Parathyroid adenoma (tissue), 2 donors: ENCODE measurements around the gene TPD52L1.

ENCODE experiments used
- H2AFZ ChIP-seq: fragments of 300-600 bp; sonication (generic); one replicate; pipeline ENCODE4 v1.7.0; 2017; ENCODE audit warnings: antibody characterized with exemption, mild to moderate bottlenecking
- H3K27ac ChIP-seq: fragments of 300-600 bp; sonication (generic); one replicate; pipeline ENCODE4 v1.7.0; 2017
- H3K27me3 ChIP-seq: fragments of 300-600 bp; sonication (generic); one replicate; pipeline ENCODE4 v1.7.0; 2017; ENCODE audit warnings: low read length; ENCODE audit not compliant: control insufficient read depth, insufficient read depth
- H3K36me3 ChIP-seq: fragments of 300-600 bp; sonication (generic); one replicate; pipeline ENCODE4 v1.7.0; 2017; ENCODE audit warnings: low read length; ENCODE audit not compliant: control insufficient read depth, insufficient read depth
- H3K4me1 ChIP-seq: fragments of 300-600 bp; sonication (generic); one replicate; pipeline ENCODE4 v1.7.0; 2017; ENCODE audit warnings: control low read depth
- H3K4me2 ChIP-seq: fragments of 300-600 bp; sonication (generic); one replicate; pipeline ENCODE4 v1.7.0; 2017; ENCODE audit warnings: low read length
- H3K4me3 ChIP-seq: fragments of 300-600 bp; sonication (generic); one replicate; pipeline ENCODE4 v1.7.0; 2017; ENCODE audit warnings: low read depth, low read length
- H3K79me2 ChIP-seq: fragments of 300-600 bp; sonication (generic); one replicate; pipeline ENCODE4 v1.7.0; 2017; ENCODE audit warnings: control low read depth
- H3K9ac ChIP-seq: fragments of 300-600 bp; sonication (generic); one replicate; pipeline ENCODE4 v1.7.0; 2017; ENCODE audit warnings: mild to moderate bottlenecking
- H3K9me3 ChIP-seq: fragments of 300-600 bp; sonication (generic); one replicate; pipeline ENCODE4 v1.7.0; 2017; ENCODE audit warnings: low read length; ENCODE audit not compliant: control insufficient read depth
- TF ChIP-seq, protein P1 (sequence below): fragments of 300-600 bp; sonication (generic); IDR thresholded peaks from one replicate; pipeline ENCODE4 v1.7.0; 2017; ENCODE audit warnings: antibody characterized with exemption, mild to moderate bottlenecking
- donor health status: primary hyperparathyroidism.

The TPD52L1 gene

DNA sequence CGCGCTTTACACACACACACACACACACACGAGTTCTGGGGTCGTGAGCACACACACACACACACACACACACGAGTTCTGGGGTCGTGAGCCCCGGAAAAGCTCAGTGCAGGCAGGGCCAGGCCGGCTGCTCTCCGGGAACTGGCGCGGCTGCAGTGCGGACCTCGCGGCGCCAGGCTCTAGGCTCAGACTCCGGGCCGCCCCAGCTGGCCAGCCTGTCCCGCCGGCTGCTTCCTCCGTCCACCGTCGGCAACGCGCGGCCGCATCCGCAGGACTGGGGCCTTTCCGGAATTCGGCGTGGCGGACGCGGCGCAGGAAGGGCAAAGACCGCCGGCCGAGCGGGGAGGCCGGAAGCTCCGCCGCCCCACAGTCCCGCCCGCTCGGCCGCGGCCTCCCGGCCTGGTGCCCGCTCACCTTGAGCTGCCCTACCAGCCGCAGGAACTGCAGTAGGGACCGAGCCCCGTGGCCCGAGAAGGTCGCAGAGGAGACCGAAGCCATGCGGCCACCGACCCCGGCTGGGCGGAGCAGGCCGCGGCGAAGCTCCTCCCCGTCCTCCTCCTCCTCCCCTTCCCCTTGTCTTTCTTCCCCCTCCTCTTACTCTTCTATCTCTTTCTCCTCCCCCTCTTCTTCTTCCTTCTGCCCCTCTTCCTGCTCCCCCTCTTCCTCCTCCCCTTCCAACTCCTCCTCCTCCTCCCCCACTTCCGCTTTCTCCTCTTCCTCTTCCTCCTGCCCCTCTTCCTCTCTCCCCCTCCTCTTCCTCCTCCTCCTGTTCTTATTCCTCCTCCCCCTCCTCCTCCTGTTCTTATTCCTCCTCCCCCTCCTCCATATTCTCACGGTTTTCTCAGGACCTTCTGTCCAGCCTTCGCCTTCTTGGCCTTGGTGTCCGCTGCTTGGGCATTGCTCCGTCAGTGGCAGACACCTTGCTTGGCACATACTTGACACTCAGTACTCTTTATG is 148.1 kb downstream of the TPD52L1 start, which contains the start of gene HDDC2:
Gene HDDC2, minus strand, starts transcription at position 533 of the 957 bp plus-strand sequence. Its CDS starts 35 bp downstream, at position 498.
- H3K27me3 ChIP-seq, result no peaks in the 10 kb centered on the region
- peaks cover 2% of the 10 kb centered on the region for H3K79me2 ChIP-seq
- H2AFZ ChIP-seq, result peak within 1 kb of the TSS; percentile 97
- peak within 1 kb of the TSS; percentile 83 for H3K4me3 ChIP-seq
- H3K4me1 ChIP-seq, result no peaks in the 10 kb centered on the region
- no peaks in the 10 kb centered on the region for H3K9me3 ChIP-seq
- TF ChIP-seq, protein P1, sequence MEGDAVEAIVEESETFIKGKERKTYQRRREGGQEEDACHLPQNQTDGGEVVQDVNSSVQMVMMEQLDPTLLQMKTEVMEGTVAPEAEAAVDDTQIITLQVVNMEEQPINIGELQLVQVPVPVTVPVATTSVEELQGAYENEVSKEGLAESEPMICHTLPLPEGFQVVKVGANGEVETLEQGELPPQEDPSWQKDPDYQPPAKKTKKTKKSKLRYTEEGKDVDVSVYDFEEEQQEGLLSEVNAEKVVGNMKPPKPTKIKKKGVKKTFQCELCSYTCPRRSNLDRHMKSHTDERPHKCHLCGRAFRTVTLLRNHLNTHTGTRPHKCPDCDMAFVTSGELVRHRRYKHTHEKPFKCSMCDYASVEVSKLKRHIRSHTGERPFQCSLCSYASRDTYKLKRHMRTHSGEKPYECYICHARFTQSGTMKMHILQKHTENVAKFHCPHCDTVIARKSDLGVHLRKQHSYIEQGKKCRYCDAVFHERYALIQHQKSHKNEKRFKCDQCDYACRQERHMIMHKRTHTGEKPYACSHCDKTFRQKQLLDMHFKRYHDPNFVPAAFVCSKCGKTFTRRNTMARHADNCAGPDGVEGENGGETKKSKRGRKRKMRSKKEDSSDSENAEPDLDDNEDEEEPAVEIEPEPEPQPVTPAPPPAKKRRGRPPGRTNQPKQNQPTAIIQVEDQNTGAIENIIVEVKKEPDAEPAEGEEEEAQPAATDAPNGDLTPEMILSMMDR, result no peak
- H3K36me3 ChIP-seq, result no peaks in the 10 kb centered on the region
- H3K9ac ChIP-seq, result peak within 1 kb of the TSS; percentile 82
- H3K27ac ChIP-seq, result peak within 1 kb of the TSS; percentile 87
- peak within 1 kb of the TSS; percentile 86 for H3K4me2 ChIP-seq

DNA sequence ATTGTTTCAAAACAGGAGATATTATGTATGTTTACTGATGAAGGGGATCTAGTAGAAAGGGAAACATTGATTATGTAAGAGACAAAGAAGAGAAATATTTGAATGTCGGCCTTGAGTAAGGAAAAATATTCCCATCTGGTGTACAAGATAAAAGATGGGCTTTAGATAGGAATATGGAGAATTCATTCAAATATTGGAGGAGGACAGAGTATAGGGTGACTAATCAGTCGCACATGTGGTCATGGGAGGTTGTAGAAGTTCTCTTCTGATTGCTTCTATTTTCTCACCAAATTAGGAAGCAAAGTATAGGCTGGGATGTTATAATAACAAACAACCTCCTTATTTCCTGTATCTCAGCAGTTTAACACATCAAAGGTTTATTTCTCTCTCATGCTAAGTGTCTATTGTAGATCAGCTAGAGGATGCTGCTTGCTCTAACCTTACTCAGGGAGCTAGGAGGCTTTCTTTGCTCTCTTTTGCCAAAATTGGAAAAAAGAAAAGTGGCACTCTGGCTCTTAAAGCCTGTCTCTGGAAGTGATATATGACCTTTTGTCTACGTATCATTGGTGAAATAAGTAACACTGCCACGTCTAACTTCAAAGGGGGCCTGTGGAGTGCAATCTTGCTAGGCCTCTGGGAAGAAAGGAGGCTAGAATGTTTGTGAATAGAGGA is 149.4 kb downstream of the TPD52L1 start:
- peak overlapping the region; percentile 10 for H2AFZ ChIP-seq
- H3K4me2 ChIP-seq, result no peak overlapping the region
- no peak overlapping the region for H3K4me3 ChIP-seq
- H3K27ac ChIP-seq, result peak overlapping the region; percentile 87
- no peaks in the 10 kb centered on the region for H3K9me3 ChIP-seq
- H3K27me3 ChIP-seq, result no peaks in the 10 kb centered on the region
- H3K36me3 ChIP-seq, result no peaks in the 10 kb centered on the region
- peaks cover 7% of the 10 kb centered on the region for H3K4me1 ChIP-seq
- H3K79me2 ChIP-seq, result peaks cover 2% of the 10 kb centered on the region
- TF ChIP-seq, protein P1, result no peak
- no peak overlapping the region for H3K9ac ChIP-seq

DNA sequence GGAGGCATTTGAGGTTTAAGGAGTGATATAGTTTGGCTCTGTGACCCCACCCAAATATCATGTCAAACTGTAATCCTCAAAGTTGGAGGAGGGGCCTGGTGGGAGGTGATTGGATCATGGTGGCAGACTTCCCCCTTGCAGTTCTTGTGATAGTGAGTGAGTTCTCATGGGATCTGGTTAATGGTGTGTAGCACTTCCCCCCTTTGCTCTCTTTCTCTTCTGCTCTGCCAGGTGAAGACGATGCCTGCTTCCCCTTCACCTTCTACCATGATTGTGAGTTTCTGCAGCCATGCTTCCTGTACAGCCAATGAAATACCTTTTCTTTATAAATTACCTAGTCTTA is 149.9 kb downstream of the TPD52L1 start:
- Histone ChIP-seq H3K9me3 (no peaks in the 10 kb centered on the region), H3K36me3 (no peaks in the 10 kb centered on the region), H3K4me2 (no peak overlapping the region), H3K27ac (no peak overlapping the region), H3K27me3 (no peaks in the 10 kb centered on the region), H3K79me2 (peaks cover 2% of the 10 kb centered on the region), H3K4me3 (no peak overlapping the region), H2AFZ (no peak overlapping the region), H3K9ac (no peak overlapping the region), H3K4me1 (peaks cover 8% of the 10 kb centered on the region)
- TF ChIP-seq, protein P1, result no peak

DNA sequence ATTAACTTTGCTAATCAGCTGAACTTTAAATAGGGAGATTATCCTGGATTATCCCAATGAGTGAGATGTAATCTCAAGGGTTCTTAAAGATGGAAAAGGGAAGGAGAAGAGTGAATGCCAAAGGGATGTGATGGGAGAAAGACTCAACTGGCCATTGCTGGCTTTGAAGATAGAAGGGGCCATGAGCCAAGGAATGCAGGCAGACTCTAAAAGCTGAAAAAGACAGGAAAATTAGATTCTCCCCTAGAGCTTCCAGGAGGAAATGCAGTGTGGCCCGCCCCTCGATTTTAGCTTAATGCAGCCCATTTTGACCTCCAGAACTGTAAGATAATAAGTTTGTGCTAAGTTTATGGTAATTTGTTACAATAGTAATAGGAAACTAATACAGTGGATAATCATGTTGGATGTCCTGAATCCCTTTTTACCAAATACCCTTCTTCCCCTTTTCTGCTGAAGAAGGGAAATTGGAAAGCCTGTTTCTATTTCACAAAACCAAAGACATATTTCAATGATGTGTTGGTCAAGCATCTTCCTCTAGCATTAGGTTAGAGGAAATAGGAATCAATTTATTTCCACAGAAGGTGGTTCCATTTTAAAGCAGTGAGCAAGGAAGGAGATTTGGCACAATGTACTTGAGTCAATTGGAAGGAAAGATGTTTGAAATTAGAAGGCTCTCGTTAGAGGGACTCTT is 151.5 kb downstream of the TPD52L1 start:
- H3K4me2 ChIP-seq, result no peak overlapping the region
- H3K79me2 ChIP-seq, result no peaks in the 10 kb centered on the region
- TF ChIP-seq, protein P1, result no peak
- peaks cover 8% of the 10 kb centered on the region for H3K4me1 ChIP-seq
- no peaks in the 10 kb centered on the region for H3K36me3 ChIP-seq
- no peak overlapping the region for H3K9ac ChIP-seq
- no peak overlapping the region for H3K4me3 ChIP-seq
- no peaks in the 10 kb centered on the region for H3K9me3 ChIP-seq
- no peak overlapping the region for H2AFZ ChIP-seq
- H3K27ac ChIP-seq, result no peak overlapping the region
- no peaks in the 10 kb centered on the region for H3K27me3 ChIP-seq
